Renal cortex interstitium (tissue), 15 donors: ENCODE data around the gene CHRNA9. TPM values are rescaled to one million over a fixed set of nuclear protein-coding genes. Genes with fewer than 3 reads are reported as not detected.
"Not testable (repeated sequence)": the region's sequence is repeated elsewhere in the genome, so short reads cannot be mapped to it uniquely, and the experiment has no call there.

Experiments used
- DNase-seq, 11 donors: peaks; one replicate each; pipeline ENCODE4 v3.0.0-alpha.2; 2013; ENCODE audit warnings: low read depth in 9 of 11, low spot score in 4 of 11; ENCODE audit errors: extremely low read depth in 1 of 11
- long read RNA-seq, 16 experiments: transcript quantifications; one replicate each; lab custom pipeline, GENCODE V29; 2026
- polyA plus RNA-seq, 3 donors: library from polyadenylated mRNA; unstranded; fragments of 120-200 nt; gene quantifications; one replicate each; pipeline ENCODE4 v1.2.1, GENCODE V29; 2013; ENCODE audit not compliant: insufficient read length in 3 of 3

Gene CHRNA9, protein sequence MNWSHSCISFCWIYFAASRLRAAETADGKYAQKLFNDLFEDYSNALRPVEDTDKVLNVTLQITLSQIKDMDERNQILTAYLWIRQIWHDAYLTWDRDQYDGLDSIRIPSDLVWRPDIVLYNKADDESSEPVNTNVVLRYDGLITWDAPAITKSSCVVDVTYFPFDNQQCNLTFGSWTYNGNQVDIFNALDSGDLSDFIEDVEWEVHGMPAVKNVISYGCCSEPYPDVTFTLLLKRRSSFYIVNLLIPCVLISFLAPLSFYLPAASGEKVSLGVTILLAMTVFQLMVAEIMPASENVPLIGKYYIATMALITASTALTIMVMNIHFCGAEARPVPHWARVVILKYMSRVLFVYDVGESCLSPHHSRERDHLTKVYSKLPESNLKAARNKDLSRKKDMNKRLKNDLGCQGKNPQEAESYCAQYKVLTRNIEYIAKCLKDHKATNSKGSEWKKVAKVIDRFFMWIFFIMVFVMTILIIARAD
- 1 to 10 TPM in 2 of 3 donors, under 1 TPM in 1; 0.82 to 2.1 (median 1.7) TPM for polyA plus RNA-seq
- long read RNA-seq, donor 1: 0 reads
- long read RNA-seq, donor 2, partial matches to known transcripts: 0 of 1 reads
- long read RNA-seq, donor 2, other reads (novel, unspliced or antisense): 0 of 1 reads
- long read RNA-seq, donor 3: 0 reads
- long read RNA-seq, donor 4, partial matches to known transcripts: 0 of 1 reads
- long read RNA-seq, donor 4, other reads (novel, unspliced or antisense): 0 of 1 reads
- long read RNA-seq, donor 5: 0 reads
- long read RNA-seq, donor 6: 0 reads
- long read RNA-seq, donor 7, partial matches to known transcripts: 0 of 1 reads
- long read RNA-seq, donor 7, other reads (novel, unspliced or antisense): 0 of 1 reads
- long read RNA-seq, donor 8: 0 reads
- long read RNA-seq, donor 9: 0 reads
- long read RNA-seq, donor 10: 0 reads
- long read RNA-seq, donor 11, partial matches to known transcripts: 0 of 1 reads
- long read RNA-seq, donor 11, other reads (novel, unspliced or antisense): 0 of 1 reads
- long read RNA-seq, donor 12: 0 reads
- long read RNA-seq, donor 13: 0 reads
- long read RNA-seq, donor 14: 0 reads
- long read RNA-seq, donor 15: 0 reads
- long read RNA-seq, donor 16: 0 reads

DNA sequence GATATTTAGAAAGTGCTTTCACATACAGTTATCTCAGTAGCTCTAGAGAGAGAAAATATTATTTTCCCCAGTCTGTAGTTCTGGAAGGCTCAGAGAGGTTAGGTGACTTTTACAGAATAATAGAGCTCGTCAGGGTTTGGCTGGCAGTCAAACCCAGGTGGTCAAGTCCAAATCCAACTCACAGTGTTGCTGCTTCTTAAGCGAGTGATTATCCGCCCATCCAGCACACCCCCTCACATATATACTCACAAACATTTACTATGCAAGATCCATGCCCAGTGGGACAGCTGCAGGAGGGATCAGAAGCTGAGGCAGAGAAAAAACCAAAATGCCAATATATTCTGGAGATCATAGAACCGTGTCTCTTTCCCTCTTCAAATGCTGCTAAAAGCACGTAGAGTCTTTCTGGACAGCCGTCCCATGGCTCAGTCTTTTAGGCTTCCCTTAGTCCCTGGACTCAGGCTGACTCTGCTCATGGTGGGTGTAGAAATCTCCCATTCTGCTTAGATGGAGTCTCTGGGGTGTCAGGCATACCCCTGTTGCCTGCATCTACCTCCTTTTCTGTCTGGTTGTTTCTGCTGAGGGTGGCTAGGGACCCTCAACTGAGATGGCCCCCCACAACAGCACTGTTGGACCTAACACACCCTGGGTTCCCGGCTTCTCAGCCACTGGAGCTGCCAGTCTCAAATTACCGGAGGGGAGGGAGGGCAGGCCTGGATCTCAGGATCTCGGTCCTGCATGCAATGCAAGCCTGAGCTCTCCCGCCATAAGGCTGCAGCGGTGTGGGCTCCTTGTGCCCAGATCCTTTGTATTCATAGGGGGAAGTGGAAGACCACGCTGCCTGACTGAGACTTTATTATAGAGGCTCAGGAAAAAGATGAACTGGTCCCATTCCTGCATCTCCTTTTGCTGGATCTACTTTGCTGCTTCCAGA lies at the start of gene CHRNA9:
TSS of gene CHRNA9 (plus strand) at position 743 of the 934 bp plus-strand sequence. CDS start at position 878, 135 bp downstream.
- DNase-seq: no peak

DNA sequence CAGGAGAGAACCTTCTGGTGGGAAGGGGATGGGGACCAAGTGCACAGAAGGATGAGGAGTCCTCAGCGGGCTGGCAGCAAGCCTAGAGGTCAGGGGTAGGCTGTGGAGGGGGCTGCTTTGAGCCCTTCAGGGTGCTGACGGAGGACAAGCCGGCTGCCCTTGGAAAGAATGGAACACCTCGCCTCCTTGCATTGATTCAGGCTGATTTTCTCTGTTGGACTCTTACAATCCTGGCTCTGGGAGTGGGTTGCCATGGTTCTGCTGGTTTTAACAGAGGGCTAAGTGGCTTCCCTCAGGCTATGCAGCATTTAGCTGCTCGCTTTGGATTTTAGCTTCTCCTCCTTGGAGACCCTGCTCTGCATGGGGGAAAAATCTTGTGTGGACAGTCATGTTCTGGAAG lies 49.4 kb upstream of the CHRNA9 start:
- no peak for DNase-seq

DNA sequence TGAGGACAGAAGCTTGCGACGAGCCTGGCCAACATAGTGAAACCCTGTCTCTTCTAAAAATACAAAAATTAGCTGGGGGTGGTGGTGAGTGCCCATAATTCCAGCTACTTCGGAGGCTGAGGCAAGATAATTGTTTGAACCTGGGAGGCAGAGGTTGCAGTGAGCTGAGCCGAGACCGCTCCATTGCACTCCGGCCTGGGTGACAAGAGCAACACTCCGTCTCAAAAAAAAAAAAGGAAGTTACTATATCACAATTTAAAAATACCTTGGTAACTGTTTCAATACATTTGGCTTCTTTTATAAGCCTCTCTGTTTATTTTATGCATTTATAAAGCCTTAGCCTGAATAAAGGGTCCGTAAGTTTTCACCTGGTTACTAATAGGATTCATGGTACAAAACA lies 46.6 kb upstream of the CHRNA9 start:
- DNase-seq: no peak

DNA sequence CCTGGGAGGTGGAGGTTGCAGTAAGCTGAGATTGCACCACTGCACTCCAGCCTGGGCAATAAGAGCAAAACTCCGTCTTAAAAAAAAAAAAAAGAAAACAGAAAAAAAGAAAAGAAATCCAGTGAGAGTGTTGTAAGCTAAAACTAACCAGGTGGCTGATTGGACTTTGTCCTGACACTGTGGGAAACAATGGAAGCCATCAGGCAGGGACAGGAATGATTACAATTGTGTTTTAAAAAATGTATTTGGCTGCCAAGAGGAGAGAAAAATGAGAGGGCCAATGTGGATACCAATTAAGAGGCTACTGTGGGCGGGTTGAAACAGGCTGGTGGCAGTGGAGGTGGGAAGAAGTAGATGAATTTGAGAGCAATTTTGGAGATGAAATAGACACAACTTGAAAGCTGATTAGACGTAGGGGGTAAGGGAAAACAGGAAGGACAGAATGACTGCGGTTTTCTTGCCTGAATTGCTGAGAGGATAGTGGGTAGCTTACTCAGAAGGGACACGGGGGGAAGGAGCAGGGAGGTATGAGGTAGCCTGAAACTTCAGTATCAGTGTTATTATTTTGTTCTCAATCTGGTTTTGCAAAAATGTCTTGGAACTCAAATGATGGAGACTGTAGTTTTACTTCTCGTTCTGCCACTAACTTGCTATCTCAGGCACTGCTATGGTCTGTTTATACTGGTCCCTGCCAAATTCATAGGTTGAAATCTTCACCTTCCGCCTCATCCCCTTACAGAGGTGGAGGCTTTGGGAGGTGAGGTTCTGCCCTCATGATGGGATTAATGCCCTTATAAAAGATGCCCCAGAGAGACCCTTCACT lies 45.6 kb upstream of the CHRNA9 start:
- DNase-seq: no peak

DNA sequence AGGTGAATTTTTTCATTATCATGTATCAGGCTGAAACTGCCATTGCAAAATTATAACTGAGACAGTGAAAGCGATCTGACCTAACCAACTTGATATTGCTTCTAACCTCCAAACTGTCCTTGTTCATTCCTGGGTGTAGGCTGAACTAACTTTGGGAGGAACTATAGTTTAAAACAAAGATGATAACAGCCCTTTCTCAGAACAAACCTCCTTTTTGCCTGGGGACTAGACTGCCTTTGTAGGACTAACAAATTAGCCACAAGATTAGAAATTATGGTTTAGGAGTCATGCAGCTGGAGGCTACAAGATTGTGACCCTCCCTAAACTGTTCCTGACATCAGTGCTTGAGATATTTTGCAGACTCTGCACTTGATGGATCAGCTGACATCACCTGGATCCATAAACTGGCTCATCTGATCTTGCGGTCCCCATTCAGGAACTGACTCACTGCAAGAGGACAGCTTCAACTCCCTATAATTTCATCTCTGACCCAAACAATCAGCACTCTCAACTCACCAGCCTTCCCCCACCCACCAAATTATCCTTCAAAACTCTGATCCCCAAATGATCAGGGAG lies 44.4 kb upstream of the CHRNA9 start:
- DNase-seq: not testable (repeated sequence)

DNA sequence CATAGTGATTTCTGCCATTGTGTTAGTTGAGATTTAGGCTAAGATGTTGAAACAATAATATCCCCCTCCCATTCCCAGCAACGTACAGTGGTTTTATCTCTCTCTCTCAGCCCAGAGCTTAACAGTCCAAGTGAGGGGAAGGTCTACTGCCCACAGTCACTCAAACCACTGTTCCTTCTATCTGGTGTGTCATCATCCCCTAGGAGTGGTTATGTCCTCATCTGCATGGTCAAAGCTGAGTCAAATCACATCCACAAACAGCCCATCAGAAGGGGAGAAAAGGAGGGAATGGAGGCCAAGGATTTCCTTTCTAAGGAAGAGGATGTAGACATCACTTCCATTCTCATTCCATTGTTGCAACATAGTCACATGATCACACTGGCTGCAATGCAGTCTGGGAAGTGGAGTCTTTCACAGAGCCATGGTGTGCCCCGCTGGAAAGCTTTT lies 42.8 kb upstream of the CHRNA9 start:
- no peak for DNase-seq

DNA sequence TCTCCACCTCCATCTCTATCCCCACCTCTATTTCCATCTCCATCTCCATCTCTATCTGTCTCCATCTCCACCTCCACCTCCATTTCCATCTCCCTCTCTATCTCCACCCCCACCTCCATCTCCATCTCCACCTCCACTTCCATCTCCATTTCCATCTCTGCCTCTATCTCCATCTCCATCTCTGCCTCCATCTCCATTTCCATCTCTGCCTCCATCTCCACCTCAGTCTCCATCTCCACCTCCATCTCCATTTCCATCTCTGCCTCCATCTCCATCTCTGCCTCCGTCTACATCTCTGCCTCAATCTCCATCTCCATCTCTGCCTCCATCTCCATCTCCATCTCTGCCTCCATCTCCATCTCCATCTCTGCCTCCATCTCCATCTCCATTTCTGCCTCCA lies 40.8 kb upstream of the CHRNA9 start:
- no peak for DNase-seq

DNA sequence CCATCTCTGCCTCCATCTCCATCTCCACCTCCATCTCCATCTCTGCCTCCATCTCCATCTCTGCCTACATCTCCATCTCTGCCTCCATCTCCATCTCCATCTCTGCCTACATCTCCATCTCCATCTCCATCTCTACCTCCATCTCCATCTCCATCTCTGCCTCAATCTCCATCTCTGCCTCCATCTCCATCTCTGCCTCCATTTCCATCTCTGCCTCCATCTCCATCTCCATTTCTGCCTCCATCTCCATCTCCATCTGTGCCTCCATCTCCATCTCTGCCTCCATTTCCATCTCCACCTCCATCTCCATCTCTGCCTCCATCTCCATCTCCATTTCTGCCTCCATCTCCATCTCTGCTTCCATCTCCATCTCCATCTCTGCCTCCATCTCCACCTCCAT lies 40.1 kb upstream of the CHRNA9 start:
- not testable (repeated sequence) for DNase-seq

DNA sequence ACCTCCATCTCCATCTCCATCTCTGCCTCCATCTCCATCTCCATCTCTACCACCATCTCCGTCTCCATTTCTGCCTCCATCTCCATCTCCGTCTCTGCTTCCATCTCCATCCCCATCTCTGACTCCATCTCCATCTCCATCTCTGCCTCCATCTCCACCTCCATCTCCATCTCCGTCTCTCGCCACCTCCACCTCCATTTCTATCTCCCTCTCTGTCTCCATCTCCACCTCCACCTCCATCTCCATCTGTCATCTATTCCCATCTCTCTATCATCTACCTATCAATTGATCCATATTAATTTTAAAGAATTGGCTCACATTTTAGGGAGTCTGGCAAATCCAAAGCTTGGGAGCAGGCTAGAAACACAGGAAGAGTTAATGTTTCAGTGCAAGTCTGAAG lies 39.6 kb upstream of the CHRNA9 start:
- no peak for DNase-seq

DNA sequence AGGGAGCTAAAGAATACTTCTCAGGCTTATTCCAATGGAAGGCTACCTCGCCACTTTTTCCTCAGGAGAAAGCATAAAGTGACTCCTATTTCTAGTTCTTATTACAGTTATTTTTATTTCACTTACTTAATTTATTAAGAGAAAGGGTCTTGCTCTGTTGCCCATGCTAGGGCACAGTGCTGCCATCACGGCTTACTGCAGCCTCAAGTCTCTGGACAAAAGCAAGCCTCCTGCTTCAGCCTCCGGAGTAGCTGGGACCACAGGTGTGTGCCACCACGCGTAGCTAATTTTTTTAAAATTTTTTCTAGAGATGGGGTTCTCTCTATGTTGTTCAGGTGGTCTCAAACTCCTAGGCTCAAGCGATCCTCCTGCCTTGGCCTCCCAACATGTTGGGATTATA lies 36.0 kb upstream of the CHRNA9 start:
- DNase-seq: no peak

DNA sequence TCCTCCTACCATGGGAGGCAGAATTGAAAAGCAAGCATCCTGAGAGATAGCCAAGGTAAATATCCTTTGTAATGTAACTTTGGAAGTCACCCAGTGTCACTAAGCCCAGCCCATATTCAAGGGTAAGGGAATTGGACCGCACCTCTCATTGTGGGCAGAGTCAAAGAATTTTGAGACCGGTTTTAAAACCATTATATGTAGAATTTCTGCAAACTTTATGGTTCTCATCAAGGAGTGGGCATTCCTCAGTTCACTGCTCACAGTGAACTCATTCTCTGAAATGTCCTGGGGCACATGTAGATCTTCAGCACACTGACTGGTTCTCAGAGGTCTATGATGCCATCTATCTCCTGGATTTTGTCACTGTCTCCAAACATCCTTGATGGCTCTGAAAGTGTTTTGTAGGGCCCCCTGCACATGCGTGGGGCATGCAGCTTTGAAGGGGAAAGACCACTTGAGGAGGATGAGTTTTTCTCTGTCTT lies 35.3 kb upstream of the CHRNA9 start:
- no peak for DNase-seq

DNA sequence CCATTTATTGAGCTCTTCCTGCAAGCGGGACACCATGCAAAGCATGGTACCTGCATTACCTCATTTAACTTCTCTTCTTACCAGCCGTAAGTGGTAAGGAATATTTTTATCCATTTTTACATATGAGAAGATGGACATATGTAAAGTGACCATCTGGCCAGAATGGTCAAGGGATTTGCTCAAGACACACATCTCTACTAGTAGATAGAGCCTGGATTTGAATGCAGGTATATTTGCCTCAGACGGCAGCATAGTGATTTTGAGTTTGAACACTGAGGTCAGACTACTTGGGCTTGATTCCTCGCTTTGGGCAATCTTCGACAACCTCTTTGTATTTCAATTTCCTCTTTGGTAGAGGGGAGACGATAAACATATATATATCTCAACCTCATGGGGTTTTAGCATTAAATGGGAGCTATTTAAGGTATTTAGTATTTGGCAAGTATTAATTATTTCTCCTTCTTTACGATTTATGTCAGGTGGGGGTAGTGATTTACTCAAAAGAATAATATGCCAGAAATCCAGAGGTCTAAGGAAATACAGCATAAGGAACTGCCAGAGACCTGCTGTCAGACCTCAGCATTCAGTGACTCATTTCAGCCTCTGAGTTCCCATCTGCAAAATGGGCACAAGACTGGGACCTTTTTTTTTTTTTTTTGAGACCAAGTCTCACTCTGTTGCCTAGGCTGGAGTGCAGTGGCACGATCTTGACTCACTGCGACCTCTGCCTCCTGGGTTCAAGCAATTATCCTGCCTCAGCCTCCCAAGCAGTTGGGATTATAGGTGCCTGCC lies 34.6 kb upstream of the CHRNA9 start:
- no peak for DNase-seq

DNA sequence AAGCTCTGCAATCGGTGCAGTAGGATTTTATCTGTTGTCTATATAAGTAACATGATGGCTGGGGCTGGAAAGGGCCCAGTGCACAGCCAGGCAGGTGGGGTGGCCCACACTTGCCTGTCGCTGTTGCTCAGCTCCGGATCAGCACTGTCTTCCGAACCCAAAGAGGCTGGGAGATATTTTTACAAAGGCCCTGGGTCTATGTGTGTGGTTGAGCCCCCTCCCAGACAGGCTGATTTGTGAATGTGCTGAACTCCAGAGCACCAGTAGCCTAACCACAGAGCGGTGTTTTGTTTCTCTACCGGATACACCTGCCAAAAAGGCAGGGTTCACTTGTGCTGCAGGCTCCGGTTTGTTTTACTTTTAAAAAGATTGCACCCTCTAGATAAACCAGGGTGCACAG lies 33.5 kb upstream of the CHRNA9 start:
- DNase-seq: no peak

DNA sequence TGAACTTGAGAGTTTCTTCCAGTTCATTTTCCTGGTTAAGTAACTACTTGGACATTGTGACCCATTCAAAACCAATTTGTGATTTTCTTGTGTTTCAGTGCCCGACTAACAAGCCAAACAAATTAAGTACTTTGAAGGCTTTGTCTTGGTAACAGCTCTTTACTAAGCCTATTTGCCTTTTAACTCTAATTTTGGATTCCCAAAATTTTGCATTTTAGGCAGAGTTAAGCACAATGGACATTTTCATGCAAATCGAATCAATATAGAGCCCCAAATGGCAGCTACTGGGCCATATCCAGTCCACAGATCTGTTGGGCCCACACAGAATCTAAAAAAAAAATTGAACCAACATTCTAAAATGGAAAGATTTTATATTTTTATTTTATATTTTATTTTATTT lies 31.4 kb upstream of the CHRNA9 start:
- no peak for DNase-seq

DNA sequence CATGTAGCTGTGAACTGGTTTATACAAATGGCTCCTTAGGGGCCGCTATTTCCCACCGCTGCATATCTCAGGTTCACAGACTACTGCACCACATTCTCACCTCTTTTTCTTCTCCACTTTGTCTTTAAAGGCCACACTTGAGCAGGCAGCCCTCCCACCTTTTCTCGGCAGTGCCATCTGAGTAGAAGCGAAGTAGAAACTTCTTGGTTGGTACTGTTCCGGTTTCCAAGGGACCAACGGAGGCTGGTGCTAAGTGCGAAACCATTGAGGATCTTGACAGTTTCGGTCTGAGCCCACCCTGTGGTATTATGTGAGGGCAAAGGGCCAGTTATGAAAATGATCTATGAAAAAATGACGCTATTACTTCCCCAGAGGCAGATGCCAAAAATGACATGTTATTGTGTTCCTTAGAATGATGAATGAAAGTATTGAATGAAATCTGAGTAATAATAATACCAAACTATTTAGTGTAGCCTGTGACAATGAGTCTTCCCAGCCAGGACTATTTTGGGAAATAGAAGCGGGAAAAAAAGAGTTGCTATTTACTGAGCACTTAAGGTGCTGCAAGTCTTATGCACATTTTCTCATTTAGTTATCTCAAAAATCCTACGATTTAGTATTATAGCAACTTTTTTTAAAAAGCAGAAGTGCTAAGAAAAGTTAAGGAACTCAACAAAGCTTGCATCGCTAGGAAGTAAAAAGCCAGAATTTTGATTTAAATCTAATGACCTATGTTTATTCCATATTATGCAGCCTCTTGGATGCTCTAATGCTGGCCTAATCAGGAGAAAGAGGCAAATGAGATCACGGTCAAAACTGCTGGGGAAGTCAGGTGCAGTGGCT lies 29.6 kb upstream of the CHRNA9 start:
- no peak for DNase-seq

DNA sequence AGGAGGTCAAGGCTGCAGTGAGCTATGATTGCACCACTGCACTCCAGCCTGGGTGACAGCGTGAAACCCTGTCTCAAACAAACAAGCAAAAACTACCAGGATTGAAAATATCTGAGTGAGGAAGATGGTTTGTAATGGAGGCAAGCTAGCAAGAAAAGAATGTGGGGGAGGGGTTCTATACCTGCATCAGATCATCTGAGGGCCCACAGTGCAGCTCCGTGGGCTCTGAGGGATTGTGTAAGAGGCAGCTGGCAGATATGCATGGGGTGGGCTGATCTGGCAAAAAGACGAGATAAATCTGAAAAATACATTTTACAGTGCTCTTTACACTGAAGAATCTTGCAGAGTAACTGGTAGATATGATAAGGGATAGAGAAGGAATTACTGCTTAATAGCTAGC lies 28.9 kb upstream of the CHRNA9 start:
- DNase-seq: no peak
